Subcutaneous adipose tissue (tissue), 4 donors: Measurements from ENCODE around the gene TSHR. TPM values are rescaled to one million over a fixed set of nuclear protein-coding genes. Genes with fewer than 3 reads are reported as not detected.

Experiments used
- total RNA-seq, 4 donors: library from RNA; depleted of rRNA; stranded (reverse); fragments of >200 nt; gene quantifications; one replicate each; pipeline ENCODE4 v1.1.0, GENCODE V29; 2016
- TF ChIP-seq, protein P1 (sequence below): fragments of 450-650 bp; IDR thresholded peaks from one replicate; pipeline ENCODE4 v1.5.1; 2016; ENCODE audit warnings: low read depth, mild to moderate bottlenecking, control low read depth, antibody characterized with exemption, moderate library complexity

TSHR gene
- 1 to 10 TPM in 1 of 4 donors, under 1 TPM in 1, not detected in 2; 0.34 to 1.7 TPM for total RNA-seq

DNA sequence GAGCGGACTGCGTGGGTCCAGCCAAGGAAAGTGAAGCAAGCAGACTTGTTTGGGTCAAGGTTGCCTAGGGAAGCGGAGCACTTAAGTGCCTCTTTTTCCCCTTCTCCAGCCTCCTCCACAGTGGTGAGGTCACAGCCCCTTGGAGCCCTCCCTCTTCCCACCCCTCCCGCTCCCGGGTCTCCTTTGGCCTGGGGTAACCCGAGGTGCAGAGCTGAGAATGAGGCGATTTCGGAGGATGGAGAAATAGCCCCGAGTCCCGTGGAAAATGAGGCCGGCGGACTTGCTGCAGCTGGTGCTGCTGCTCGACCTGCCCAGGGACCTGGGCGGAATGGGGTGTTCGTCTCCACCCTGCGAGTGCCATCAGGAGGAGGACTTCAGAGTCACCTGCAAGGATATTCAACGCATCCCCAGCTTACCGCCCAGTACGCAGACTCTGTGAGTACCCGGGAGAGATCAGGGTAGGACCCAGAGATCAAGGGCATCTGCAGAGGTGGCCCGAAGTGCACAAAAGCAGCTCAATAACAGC lies at the start of gene TSHR:
TSHR (plus strand) TSS at position 206 of the 526 bp plus-strand sequence; CDS start at position 266, 60 bp downstream.
- TF ChIP-seq, protein P1, sequence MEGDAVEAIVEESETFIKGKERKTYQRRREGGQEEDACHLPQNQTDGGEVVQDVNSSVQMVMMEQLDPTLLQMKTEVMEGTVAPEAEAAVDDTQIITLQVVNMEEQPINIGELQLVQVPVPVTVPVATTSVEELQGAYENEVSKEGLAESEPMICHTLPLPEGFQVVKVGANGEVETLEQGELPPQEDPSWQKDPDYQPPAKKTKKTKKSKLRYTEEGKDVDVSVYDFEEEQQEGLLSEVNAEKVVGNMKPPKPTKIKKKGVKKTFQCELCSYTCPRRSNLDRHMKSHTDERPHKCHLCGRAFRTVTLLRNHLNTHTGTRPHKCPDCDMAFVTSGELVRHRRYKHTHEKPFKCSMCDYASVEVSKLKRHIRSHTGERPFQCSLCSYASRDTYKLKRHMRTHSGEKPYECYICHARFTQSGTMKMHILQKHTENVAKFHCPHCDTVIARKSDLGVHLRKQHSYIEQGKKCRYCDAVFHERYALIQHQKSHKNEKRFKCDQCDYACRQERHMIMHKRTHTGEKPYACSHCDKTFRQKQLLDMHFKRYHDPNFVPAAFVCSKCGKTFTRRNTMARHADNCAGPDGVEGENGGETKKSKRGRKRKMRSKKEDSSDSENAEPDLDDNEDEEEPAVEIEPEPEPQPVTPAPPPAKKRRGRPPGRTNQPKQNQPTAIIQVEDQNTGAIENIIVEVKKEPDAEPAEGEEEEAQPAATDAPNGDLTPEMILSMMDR, result no peak

- TF ChIP-seq, protein P1, result no peak
Observed at GRCh38 chr14:80906336-80906735, 49.1 kb upstream of the TSHR start.

DNA sequence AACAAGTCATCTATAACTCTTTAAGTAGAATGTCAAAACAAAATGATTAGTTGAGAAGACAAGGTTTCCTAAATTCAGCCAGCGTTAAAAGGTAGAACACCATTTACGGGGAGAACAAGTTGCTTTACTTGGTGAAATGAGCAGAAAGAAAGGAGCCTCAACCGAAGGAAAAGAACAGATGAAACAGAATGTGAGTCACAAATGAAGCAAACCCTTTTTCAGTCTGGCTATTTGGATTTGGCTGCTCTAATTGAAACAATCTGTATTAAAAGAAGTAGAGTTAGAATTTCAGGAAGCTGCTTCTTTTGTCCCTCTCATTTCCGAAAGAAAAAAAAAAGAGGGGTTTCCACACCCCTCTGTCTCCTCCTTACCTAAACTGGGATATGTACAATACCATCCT lies 48.5 kb upstream of the TSHR start:
- TF ChIP-seq, protein P1, result no peak

DNA sequence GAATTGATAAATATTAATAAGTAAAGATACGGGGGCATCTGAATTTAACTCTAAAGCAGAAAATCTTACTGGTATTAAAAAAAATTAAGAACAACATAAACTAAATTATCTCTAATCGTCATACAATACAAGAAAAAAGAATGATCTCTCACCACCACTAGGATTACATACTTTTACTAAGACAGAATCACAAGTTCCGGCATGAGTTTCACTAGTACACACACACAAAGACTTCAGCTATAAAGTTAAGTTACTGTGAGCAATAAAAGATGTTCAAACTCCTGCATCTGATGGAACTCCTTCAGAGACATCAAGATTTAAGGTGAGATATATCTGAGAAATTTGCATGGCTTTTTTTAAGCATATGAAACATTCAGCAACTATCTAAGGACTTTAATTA lies 35.8 kb upstream of the TSHR start:
- TF ChIP-seq, protein P1, result no peak

DNA sequence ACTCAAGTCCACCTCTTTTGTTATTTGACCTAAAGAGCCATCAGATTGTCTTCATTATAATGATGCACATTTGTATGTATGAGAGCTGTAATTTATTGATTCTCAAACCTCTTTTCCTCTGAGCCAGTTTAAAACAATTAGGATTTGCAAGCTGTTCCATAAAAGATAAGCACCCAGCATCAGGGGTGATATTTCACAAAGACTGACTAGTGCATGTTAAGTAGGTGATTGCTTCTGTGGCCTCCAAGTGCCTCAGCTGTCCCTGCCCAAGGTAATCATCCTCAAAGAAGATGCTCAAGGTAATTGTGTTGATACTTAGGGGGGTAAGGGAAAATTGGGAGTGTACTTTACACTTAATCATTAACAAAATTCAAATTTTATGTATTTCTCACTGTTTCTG lies 32.1 kb upstream of the TSHR start:
- TF ChIP-seq, protein P1, result no peak

DNA sequence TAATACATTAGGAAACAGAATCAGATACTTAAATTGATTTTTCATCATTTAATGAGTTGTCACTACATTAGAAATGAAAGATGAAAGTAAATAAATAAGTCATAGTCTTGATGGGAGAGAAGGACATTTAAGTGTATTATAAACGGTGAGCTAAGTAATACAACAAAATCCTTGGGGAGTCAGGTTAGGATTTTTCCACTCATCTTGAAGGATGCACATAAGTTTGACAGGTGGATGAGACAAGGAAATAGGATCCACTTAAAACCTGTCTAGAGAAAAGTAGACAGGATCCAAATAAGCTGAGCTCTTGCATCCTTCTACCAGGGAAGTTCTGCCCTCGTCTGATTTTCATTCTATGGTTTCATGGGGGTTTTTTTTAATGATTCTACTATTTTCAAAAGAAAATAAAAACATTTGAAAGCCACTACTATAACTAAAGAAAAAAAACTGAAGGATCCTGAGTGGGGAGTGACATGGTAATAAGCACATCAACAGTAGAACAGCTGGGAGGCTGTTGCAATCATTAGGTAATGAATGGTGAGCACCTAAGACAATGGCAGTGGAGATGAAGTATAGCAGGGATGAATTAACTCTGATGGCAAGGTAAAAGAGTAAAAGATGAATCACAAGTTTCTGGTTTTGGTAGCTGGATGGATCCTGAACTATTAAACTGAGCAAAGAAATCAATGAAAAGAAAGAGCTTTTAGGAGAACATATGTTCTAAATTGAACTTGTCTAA lies 30.9 kb upstream of the TSHR start:
- TF ChIP-seq, protein P1, result no peak

DNA sequence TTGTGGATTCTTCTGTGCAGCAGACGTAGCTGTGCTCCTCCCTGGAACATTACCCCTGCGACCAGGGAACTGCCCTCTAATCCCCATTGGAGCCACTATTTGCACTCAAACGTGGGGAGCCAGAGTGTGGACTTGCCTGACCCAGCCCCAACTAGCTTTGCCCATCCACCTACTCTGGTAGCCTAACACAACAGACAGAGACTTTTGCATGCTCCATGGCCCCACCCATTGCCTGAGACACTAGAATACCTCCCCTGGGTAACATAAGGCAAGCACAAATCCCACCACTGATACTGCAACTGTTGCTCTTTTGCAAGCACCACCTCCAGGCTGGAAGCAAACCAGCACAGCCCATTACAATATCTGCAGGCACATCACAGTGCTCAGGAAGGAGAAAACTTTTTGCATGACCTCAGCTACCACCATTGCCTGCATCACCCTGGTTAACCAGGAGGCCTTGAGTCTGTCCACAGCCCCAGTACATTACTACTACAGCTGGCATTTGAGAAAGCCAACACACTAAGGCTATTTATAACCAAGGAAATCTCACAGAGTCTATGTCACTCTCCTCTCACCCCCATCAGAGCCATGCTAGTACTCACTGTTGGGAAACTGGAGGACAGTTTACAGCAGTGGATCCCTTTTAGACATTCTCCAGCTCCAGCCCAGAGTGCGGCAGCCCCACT lies 28.9 kb upstream of the TSHR start:
- TF ChIP-seq, protein P1, result no peak
